A549 (cell line): ENCODE measurements around the gene PML. TPM values are rescaled to one million over a fixed set of nuclear protein-coding genes. Genes with fewer than 3 reads are reported as not detected.
"Not testable (repeated sequence)": the region's sequence is repeated elsewhere in the genome, so short reads cannot be mapped to it uniquely, and the experiment has no call there.

Source experiments
- ATAC-seq, 2 experiments: fragments of 200-7000 bp in 1 of 2; fragments of >200 bp in 1 of 2; cut with Nextera tagmentation in 1 of 2; cut with Tn5 transposase in 1 of 2; 3 replicates each; pipeline versions ENCODE4 v1.8.0 to v1.9.1; 2018 to 2020; ENCODE audit warnings: mild to moderate bottlenecking in 1 of 2, moderate library complexity in 1 of 2
- CTCF ChIA-PET: fragments of 300-600 bp; sonication (Branson Sonifier 250); formaldehyde crosslinking; extraction: SDS; loops from one replicate; lab custom pipeline; 2021; ENCODE audit warnings: antibody characterized with exemption, inconsistent platforms; lab: Yijun Ruan, JAX
- POLR2A ChIA-PET: fragments of 350-600 bp; formaldehyde crosslinking; extraction: SDS; loops from one replicate; lab custom pipeline; 2021; ENCODE audit warnings: antibody characterized with exemption, inconsistent platforms; lab: Yijun Ruan, JAX
- DNase-seq, 2 experiments: peaks; one replicate each; pipeline versions ENCODE4 v3.0.0 to v3.0.0-alpha.2; 2011 to 2016; ENCODE audit warnings: low read depth in 1 of 2, low spot score in 1 of 2
- FAIRE-seq: peaks from 2 replicates; lab custom pipeline; 2011; peaks lifted over from hg19 to GRCh38; lab: Jason Lieb, UNC
- H3K27ac ChIP-seq, 2 experiments: fragments of >200 bp; sonication (Bioruptor Twin); formaldehyde crosslinking; 3 replicates each; pipeline ENCODE4 v1.5.1; 2016 to 2017
- H3K4me1 ChIP-seq: fragments of >200 bp; sonication (Bioruptor Twin); formaldehyde crosslinking; 3 replicates; pipeline ENCODE4 v1.6.1; 2016
- H3K4me2 ChIP-seq: fragments of >200 bp; sonication (Bioruptor Twin); formaldehyde crosslinking; 3 replicates; pipeline ENCODE4 v1.6.1; 2016
- H3K4me3 ChIP-seq: fragments of >200 bp; sonication (Bioruptor Twin); formaldehyde crosslinking; 3 replicates; pipeline ENCODE4 v1.5.1; 2016
- H3K9me3 ChIP-seq: fragments of >200 bp; sonication (Bioruptor Twin); formaldehyde crosslinking; 3 replicates; pipeline ENCODE4 v1.6.1; 2016
- BHLHE40 ChIP-seq: IDR thresholded peaks from 2 replicates; pipeline ENCODE4 v1.6.1; 2012; ENCODE audit warnings: low read depth, low read length, inconsistent platforms
- E2F6 ChIP-seq: IDR thresholded peaks from 2 replicates; pipeline ENCODE4 v1.6.1; 2012; ENCODE audit warnings: low read depth, borderline replicate concordance
- EHF ChIP-seq: fragments of 250-450 bp; sonication (Bioruptor Pico); IDR thresholded peaks from 2 replicates; pipeline ENCODE4 v1.5.0; 2020; ENCODE audit warnings: mild to moderate bottlenecking
- EP300 ChIP-seq, 2 experiments: fragments of >200 bp; sonication (Bioruptor Twin); formaldehyde crosslinking; IDR thresholded peaks; 2 replicates in 1 of 2; 3 replicates in 1 of 2; pipeline ENCODE4 v1.6.1; 2016 to 2017
- MAX ChIP-seq: IDR thresholded peaks from 2 replicates; pipeline ENCODE4 v1.6.1; 2012
- MAZ ChIP-seq: fragments of 150-350 bp; IDR thresholded peaks from 2 replicates; pipeline ENCODE4 v1.6.1; 2014; ENCODE audit warnings: antibody characterized with exemption, low read depth, low read length, borderline replicate concordance
- NPAS2 ChIP-seq: fragments of 250-450 bp; sonication (Bioruptor Pico); IDR thresholded peaks from 2 replicates; pipeline ENCODE4 v1.8.0; 2022; ENCODE audit warnings: mild to moderate bottlenecking, moderate library complexity, borderline replicate concordance
- NR3C1 ChIP-seq: fragments of >200 bp; sonication (Bioruptor Twin); formaldehyde crosslinking; IDR thresholded peaks from 3 replicates; pipeline ENCODE4 v1.6.1; 2017
- RAD21 ChIP-seq, 2 experiments: fragments of >200 bp in 1 of 2; sonication (Bioruptor Twin) in 1 of 2; formaldehyde crosslinking in 1 of 2; IDR thresholded peaks in 1 of 2; conservative IDR thresholded peaks in 1 of 2; 2 replicates in 1 of 2; 3 replicates in 1 of 2; pipeline ENCODE4 v1.6.1; 2012 to 2018; ENCODE audit warnings: inconsistent platforms in 1 of 2
- RFX5 ChIP-seq: fragments of 450-650 bp; IDR thresholded peaks from 2 replicates; pipeline ENCODE4 v1.7.1; 2014; ENCODE audit warnings: antibody characterized with exemption, mild to moderate bottlenecking, moderate library complexity
- SMC3 ChIP-seq: fragments of >200 bp; sonication (Bioruptor Twin); formaldehyde crosslinking; IDR thresholded peaks from 3 replicates; pipeline ENCODE4 v1.6.1; 2018; ENCODE audit warnings: inconsistent platforms
- SREBF2 ChIP-seq: fragments of 450-650 bp; IDR thresholded peaks from 2 replicates; pipeline ENCODE4 v1.6.1; 2014; ENCODE audit warnings: mild to moderate bottlenecking, moderate library complexity
- ZSCAN20 ChIP-seq: fragments of 250-450 bp; sonication (Bioruptor Pico); IDR thresholded peaks from 2 replicates; pipeline ENCODE4 v1.8.0; 2022; ENCODE audit warnings: mild to moderate bottlenecking, moderate library complexity
- WGBS: methylation state at CpG from one replicate; pipeline ENCODE4 v1.1.6; 2017; ENCODE audit errors: missing lambda C conversion rate; 5-methylcytosine and 5-hydroxymethylcytosine counted together
- polyA plus RNA-seq, 4 experiments: library from polyadenylated mRNA; depleted of rRNA in 3 of 4; stranded (reverse); fragments of >200 nt; fragmentation: RNase III in 1 of 4; extraction: RNeasy Plus Mini Kit Qiagen cat#74134 plus additional on column Dnase treatment in 1 of 4; gene quantifications; 2 replicates in 3 of 4; 3 replicates in 1 of 4; pipeline ENCODE4 v1.2.3, GENCODE V29; 2011 to 2017
- TF ChIP-seq, protein P1 (sequence below): fragments of >200 bp; sonication (Bioruptor Twin); formaldehyde crosslinking; IDR thresholded peaks from 3 replicates; pipeline ENCODE4 v1.5.1; 2016

The PML gene
- polyA plus RNA-seq, 2 of the 4 experiments (the other 2 are of a cell fraction), result 2.1 to 8.5 TPM

GRCh38 chr15:73969151-73969759 is 25.3 kb upstream of the PML start:
- no peak for TF ChIP-seq NR3C1
- no peak for TF ChIP-seq SREBF2
- no peak for TF ChIP-seq RAD21 (conservative IDR thresholded peaks at IDR 0.05 in 1 of 2, IDR thresholded peaks at IDR 0.05 in 1 of 2)
- no peak for TF ChIP-seq MAX
- no peak for TF ChIP-seq RFX5
- TF ChIP-seq BHLHE40, result no peak
- TF ChIP-seq E2F6, result no peak
- no peak for TF ChIP-seq MAZ
- no peak for TF ChIP-seq EP300 (IDR thresholded peaks at IDR 0.05)
- no peak for TF ChIP-seq ZSCAN20 (CRISPR knock-in tag)
- ChIA-PET CTCF (interaction anchor here (0.8 to 14.5 kb wide), 5 partner anchors 9 to 70 kb away, joined by 3 to 237 read pairs (median 24); no protein-coding TSS in a partner anchor), POLR2A (no interaction called here)
- H3K9me3 ChIP-seq, result no peaks in the 10 kb centered on the region
- DNase-seq (no peak), ATAC-seq (no peak), FAIRE-seq (no peak)
- no peak overlapping the region for H3K27ac ChIP-seq
- WGBS, result 58% methylated on average over 5 of the region's 6 CpGs
- H3K4me2 ChIP-seq, result no peak overlapping the region
- no peak overlapping the region for H3K4me3 ChIP-seq
- 0 out of 3 replicates have a peak, but pooled peaks cover 3% of the 10 kb centered on the region for H3K4me1 ChIP-seq

GRCh38 chr15:73972984-73973682 is 21.4 kb upstream of the PML start:
- peak; percentile 67 for TF ChIP-seq SMC3
- peak; percentile 88 to 89 for TF ChIP-seq RAD21 (conservative IDR thresholded peaks at IDR 0.05 in 1 of 2, IDR thresholded peaks at IDR 0.05 in 1 of 2)
- TF ChIP-seq, protein P1, sequence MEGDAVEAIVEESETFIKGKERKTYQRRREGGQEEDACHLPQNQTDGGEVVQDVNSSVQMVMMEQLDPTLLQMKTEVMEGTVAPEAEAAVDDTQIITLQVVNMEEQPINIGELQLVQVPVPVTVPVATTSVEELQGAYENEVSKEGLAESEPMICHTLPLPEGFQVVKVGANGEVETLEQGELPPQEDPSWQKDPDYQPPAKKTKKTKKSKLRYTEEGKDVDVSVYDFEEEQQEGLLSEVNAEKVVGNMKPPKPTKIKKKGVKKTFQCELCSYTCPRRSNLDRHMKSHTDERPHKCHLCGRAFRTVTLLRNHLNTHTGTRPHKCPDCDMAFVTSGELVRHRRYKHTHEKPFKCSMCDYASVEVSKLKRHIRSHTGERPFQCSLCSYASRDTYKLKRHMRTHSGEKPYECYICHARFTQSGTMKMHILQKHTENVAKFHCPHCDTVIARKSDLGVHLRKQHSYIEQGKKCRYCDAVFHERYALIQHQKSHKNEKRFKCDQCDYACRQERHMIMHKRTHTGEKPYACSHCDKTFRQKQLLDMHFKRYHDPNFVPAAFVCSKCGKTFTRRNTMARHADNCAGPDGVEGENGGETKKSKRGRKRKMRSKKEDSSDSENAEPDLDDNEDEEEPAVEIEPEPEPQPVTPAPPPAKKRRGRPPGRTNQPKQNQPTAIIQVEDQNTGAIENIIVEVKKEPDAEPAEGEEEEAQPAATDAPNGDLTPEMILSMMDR, result peak; percentile 73
- no peak for TF ChIP-seq NPAS2
- no peak for TF ChIP-seq EHF
- peak overlapping the region; percentile 87 for H3K4me2 ChIP-seq
- WGBS, result 19% methylated on average over 9 of the region's 26 CpGs
- H3K9me3 ChIP-seq, result no peaks in the 10 kb centered on the region
- H3K4me1 ChIP-seq, result no peaks in the 10 kb centered on the region
- DNase-seq, result peak; percentile 62 to 70
- H3K27ac ChIP-seq, result peak overlapping the region; percentile 58 to 80; a peak in 5 of 6 replicates
- POLR2A ChIA-PET, result interaction anchor here (1.0 kb wide), 1 partner anchor 64 kb away, joined by 5 read pairs; no protein-coding TSS in a partner anchor
- no peak overlapping the region for H3K4me3 ChIP-seq
- FAIRE-seq, result no peak
- ATAC-seq, result peak; percentile 96
- CTCF ChIA-PET, result interaction anchor here (0.8 to 14.5 kb wide), 26 partner anchors 9 to 353 kb away, joined by 3 to 237 read pairs (median 4); partner anchors contain the start of genes PML and STOML1

DNA sequence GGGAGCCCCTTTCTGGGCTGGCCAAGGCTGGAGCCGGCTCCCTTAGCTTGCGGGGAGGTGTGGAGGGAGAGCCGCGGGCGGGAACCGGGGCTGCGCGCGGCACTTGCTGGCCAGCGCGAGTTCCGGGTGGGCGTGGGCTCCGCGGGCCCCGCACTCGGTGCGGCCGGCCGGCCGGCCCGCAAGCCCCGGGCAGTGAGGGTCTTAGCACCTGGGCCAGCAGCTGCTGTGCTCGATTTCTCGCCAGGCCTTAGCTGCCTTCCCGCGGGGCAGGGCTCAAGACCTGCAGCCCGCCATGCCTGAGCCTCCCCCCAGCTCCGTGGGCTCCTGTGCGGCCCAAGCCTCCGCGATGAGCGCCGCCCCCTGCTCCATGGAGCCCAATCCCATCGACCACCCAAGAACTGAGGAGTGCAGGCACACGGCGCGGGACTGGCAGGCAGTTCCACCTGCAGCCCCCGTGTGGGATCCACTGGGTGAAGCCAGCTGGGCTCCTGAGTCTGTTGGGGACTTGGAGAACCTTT is 20.8 kb upstream of the PML start:
- H3K4me2 ChIP-seq, POLR2A ChIA-PET, H3K4me3 ChIP-seq, DNase-seq, H3K4me1 ChIP-seq, H3K27ac ChIP-seq, H3K9me3 ChIP-seq, ATAC-seq, FAIRE-seq: not testable (repeated sequence)
- CTCF ChIA-PET, result interaction anchor here (0.8 to 14.5 kb wide), 18 partner anchors 10 to 352 kb away, joined by 3 to 237 read pairs (median 8); partner anchors contain the start of genes PML and STOML1
- WGBS, result 96% methylated on average over 8 of the region's 39 CpGs

DNA sequence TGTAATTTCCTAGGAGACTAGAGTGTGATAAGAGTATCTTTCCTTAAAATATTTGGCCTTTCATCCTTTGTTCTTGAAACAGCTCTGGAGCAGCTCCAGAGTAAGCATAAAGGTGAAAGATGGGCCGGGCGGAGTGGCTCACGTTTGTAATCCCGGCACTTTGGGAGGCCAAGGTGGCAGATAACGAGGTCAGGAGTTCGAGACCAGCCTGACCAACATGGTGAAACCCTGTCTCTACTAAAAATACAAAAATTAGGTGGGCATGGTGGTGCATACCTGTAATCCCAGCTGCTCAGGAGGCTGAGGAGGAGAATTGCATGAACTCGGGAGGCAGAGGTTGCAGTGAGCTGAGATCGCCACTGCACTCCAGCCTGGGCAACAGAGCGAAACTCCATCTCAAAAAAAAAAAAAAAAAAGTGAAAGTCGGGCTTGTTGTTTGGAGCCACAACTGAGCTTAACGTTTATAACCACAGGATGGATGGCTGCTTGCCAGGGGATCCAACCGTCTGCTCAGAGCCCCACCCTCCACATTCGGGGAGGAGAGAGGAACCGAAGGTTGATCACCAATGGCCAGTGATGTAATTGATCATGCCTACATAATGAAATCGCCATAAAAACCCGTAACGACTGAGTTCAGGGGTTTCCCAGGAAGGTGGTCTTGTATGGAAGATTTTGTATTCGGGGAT is 18.9 kb upstream of the PML start:
- ChIA-PET POLR2A (interaction anchor here (0.6 kb wide), 1 partner anchor 31 kb away, joined by 3 read pairs; no protein-coding TSS in a partner anchor), CTCF (interaction anchor here (0.9 to 14.5 kb wide), 10 partner anchors 9 to 332 kb away, joined by 3 to 237 read pairs (median 19); partner anchors contain the start of genes PML and STOML1)
- not testable (repeated sequence) for H3K9me3 ChIP-seq, H3K4me2 ChIP-seq, ATAC-seq, H3K4me3 ChIP-seq, DNase-seq, FAIRE-seq, H3K27ac ChIP-seq, H3K4me1 ChIP-seq
- 52% methylated on average over 18 of the region's 18 CpGs for WGBS
